Vagina (tissue), 2 donors: Measurements from ENCODE around the gene PKM.

ENCODE experiments used
- CTCF ChIP-seq, 3 experiments: fragments of 450-650 bp in 2 of 3; fragments of 200-600 bp in 1 of 3; sonication (generic) in 1 of 3; IDR thresholded peaks; one replicate each; pipeline ENCODE4 v1.5.1; 2017 to 2019; ENCODE audit warnings: antibody characterized with exemption in 3 of 3, mild to moderate bottlenecking in 2 of 3, moderate library complexity in 2 of 3
- POLR2AphosphoS5 ChIP-seq, 2 donors: sonication (generic); formaldehyde crosslinking; IDR thresholded peaks; one replicate each; pipeline ENCODE4 v1.9.0; 2017; ENCODE audit warnings: antibody characterized with exemption in 2 of 2, mild to moderate bottlenecking in 2 of 2, low read depth in 1 of 2; ENCODE audit not compliant: insufficient read depth in 1 of 2

- TF ChIP-seq CTCF (IDR thresholded peaks at IDR 0.05) (no peak), POLR2AphosphoS5 (IDR thresholded peaks at IDR 0.05; ENCODE audit: insufficient read depth in 1 of 2, low read depth in 1 of 2) (no peak)
Measured at GRCh38 chr15:72235298-72235697, 4.3 kb upstream of the PKM start.
